ENCODE measurements around the gene TTC31. TPM values are rescaled to one million over a fixed set of nuclear protein-coding genes. Genes with fewer than 3 reads are reported as not detected.
"Not testable (repeated sequence)": the region's sequence is repeated elsewhere in the genome, so short reads cannot be mapped to it uniquely, and the experiment has no call there.

Gene TTC31
- total and polyA plus RNA-seq, 8 donors = 4.7 to 91.2 (median 11.1) TPM

- WGBS, 5 donors = 0 to 8% (median 1%) methylated on average over 17 to 80 of the region's 80 CpGs
These were observed 700 bp upstream of the TTC31 start for GRCh38 chr2:74481961-74482800.

GRCh38 chr2:74483675-74484164, 839 bp downstream of the TTC31 start:
- Histone ChIP-seq H3K27ac (peak overlapping the region in 4 of 5 donors; percentile 91 to 94 (median 92)), H3K36me3 (peaks cover 9 to 63% (median 57%) of the 10 kb centered on the region in 4 donors), H3K4me3 (peak overlapping the region; percentile 76 to 98 (median 92)), H3K4me1 (peaks cover 20 to 49% (median 41%) of the 10 kb centered on the region in 4 donors)
- not testable (repeated sequence) for H3K9me3 ChIP-seq, H3K27me3 ChIP-seq, DNase-seq
- intact Hi-C loops (cut with DNase I; ENCODE audit: low total_unique reads) = loop anchor here (5.0 kb wide), 1 partner anchor 104 kb away; no protein-coding TSS in a partner anchor
- WGBS, 5 donors = 75 to 80% (median 77%) methylated on average over 19 of the region's 19 CpGs

More at GRCh38 chr2:74481961-74482800, 700 bp upstream of the TTC31 start:
- intact Hi-C loops (cut with DNase I; ENCODE audit: low total_unique reads) = loop anchor here (5.0 kb wide), 1 partner anchor 105 kb away; no protein-coding TSS in a partner anchor
- DNase-seq = peak in 1 of 2 donors; percentile 62
- Histone ChIP-seq H3K27ac (peak overlapping the region; percentile 80 to 94 (median 92)), H3K27me3 (no peaks in the 10 kb centered on the region), H3K36me3 (peaks cover 9 to 61% (median 53%) of the 10 kb centered on the region in 4 donors), H3K4me3 (peak overlapping the region; percentile 76 to 98 (median 92)), H3K9me3 (no peaks in the 10 kb centered on the region), H3K4me1 (peaks cover 20 to 49% (median 41%) of the 10 kb centered on the region in 4 donors)
- TF ChIP-seq EP300 (IDR thresholded peaks at IDR 0.05) (no peak), POLR2AphosphoS5 (IDR thresholded peaks at IDR 0.05) (no peak), CTCF (IDR thresholded peaks at IDR 0.05) (no peak), POLR2A (IDR thresholded peaks at IDR 0.05) (no peak)

GRCh38 chr2:74486141-74486540, 3.3 kb downstream of the TTC31 start:
- intact Hi-C loops (cut with DNase I; ENCODE audit: low total_unique reads) = no loop called here
- TF ChIP-seq POLR2A (IDR thresholded peaks at IDR 0.05) (no peak), CTCF (IDR thresholded peaks at IDR 0.05) (no peak), POLR2AphosphoS5 (IDR thresholded peaks at IDR 0.05) (no peak), EP300 (IDR thresholded peaks at IDR 0.05) (no peak)

GRCh38 chr2:74488643-74489481, 6.0 kb downstream of the TTC31 start:
- peaks cover 47 to 91% (median 86%) of the 10 kb centered on the region in 4 donors for H3K36me3 ChIP-seq
- H3K4me1 ChIP-seq = peaks cover under 1 to 18% (median 8%) of the 10 kb centered on the region in 4 donors
- H3K27ac ChIP-seq = no peak overlapping the region
- no peaks in the 10 kb centered on the region for H3K9me3 ChIP-seq
- no peak for TF ChIP-seq CTCF (IDR thresholded peaks at IDR 0.05)
- no peak for TF ChIP-seq EP300 (IDR thresholded peaks at IDR 0.05)
- no peak for TF ChIP-seq POLR2A (IDR thresholded peaks at IDR 0.05)
- no peak for TF ChIP-seq POLR2AphosphoS5 (IDR thresholded peaks at IDR 0.05)
- intact Hi-C loops (cut with DNase I; ENCODE audit: low total_unique reads) = no loop called here
- 87 to 94% (median 93%) methylated on average over 9 of the region's 9 CpGs for WGBS, 5 donors
- H3K27me3 ChIP-seq = no peaks in the 10 kb centered on the region
- no peak overlapping the region for H3K4me3 ChIP-seq
- no peak for DNase-seq

More at GRCh38 chr2:74486141-74486540, 3.3 kb downstream of the TTC31 start:
- no peak overlapping the region for H3K27ac ChIP-seq
- peaks cover 16 to 36% (median 27%) of the 10 kb centered on the region in 4 donors for H3K4me1 ChIP-seq
- 70 to 92% (median 75%) methylated on average over 2 of the region's 2 CpGs for WGBS, 5 donors
- no peaks in the 10 kb centered on the region for H3K27me3 ChIP-seq
- no peak for DNase-seq
- H3K4me3 ChIP-seq = no peak overlapping the region
- H3K36me3 ChIP-seq = peaks cover 20 to 65% (median 60%) of the 10 kb centered on the region in 4 donors
- no peaks in the 10 kb centered on the region for H3K9me3 ChIP-seq

Measured in stomach (tissue), 9 donors.